ENCODE results near the gene RPS29.

DNA sequence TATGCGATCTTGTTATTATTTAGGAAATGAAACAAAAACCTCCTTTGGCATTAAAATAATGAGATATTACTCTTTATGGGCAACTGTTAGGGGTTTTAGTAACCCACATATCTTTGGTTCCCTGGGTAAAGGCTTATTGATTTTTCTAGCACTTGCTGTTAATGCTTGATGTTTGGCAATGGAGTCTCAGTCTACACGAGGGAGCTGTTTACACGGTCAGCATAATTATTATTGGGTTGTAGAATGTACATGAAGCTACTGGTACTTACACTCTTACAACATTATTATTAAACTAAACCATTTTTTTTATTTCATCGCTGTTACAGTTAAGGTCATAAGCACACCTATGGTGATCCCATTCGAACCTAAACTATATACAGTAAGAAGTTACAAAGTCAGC, 12.1 kb downstream of the RPS29 start:
- TF ChIP-seq, protein P1, sequence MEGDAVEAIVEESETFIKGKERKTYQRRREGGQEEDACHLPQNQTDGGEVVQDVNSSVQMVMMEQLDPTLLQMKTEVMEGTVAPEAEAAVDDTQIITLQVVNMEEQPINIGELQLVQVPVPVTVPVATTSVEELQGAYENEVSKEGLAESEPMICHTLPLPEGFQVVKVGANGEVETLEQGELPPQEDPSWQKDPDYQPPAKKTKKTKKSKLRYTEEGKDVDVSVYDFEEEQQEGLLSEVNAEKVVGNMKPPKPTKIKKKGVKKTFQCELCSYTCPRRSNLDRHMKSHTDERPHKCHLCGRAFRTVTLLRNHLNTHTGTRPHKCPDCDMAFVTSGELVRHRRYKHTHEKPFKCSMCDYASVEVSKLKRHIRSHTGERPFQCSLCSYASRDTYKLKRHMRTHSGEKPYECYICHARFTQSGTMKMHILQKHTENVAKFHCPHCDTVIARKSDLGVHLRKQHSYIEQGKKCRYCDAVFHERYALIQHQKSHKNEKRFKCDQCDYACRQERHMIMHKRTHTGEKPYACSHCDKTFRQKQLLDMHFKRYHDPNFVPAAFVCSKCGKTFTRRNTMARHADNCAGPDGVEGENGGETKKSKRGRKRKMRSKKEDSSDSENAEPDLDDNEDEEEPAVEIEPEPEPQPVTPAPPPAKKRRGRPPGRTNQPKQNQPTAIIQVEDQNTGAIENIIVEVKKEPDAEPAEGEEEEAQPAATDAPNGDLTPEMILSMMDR (IDR thresholded peaks at IDR 0.05): no peak
- TF ChIP-seq POLR2A (IDR thresholded peaks at IDR 0.05) (no peak), POLR2AphosphoS5 (IDR thresholded peaks at IDR 0.05) (no peak)

All from suprapubic skin (tissue), 4 donors.